Ureter (tissue), 1 donor: ENCODE measurements around the gene ILDR2. TPM values are rescaled to one million over a fixed set of nuclear protein-coding genes. Genes with fewer than 3 reads are reported as not detected.

ENCODE experiments used
- DNase-seq: peaks from one replicate; pipeline ENCODE4 v3.0.0-alpha.2; 2020; ENCODE audit warnings: low spot score
- total RNA-seq: library from RNA; stranded (reverse); gene quantifications from one replicate; pipeline ENCODE4 v1.2.4, GENCODE V29; 2023
- donor health status: DM: yes; HTN: yes; CAD: no.

Gene ILDR2
- 14.2 TPM for total RNA-seq

- DNase-seq: peak; percentile 56
Observed at GRCh38 chr1:166975361-166976129, at the start of gene ILDR2. ILDR2 (minus strand) TSS chr1:166975540; CDS start chr1:166975268, 272 bp downstream.

GRCh38 chr1:167022384-167022783 lies 47.0 kb upstream of the ILDR2 start:
- DNase-seq: no peak

GRCh38 chr1:167016100-167016750 lies 40.9 kb upstream of the ILDR2 start:
- DNase-seq: no peak

- no peak for DNase-seq
Observed at GRCh38 chr1:167013108-167013929, 38.0 kb upstream of the ILDR2 start.

- DNase-seq: no peak
Observed at GRCh38 chr1:167012570-167012969, 37.2 kb upstream of the ILDR2 start.

- DNase-seq: no peak
Observed at GRCh38 chr1:167011560-167012191, 36.3 kb upstream of the ILDR2 start.

GRCh38 chr1:167003711-167004110 lies 28.4 kb upstream of the ILDR2 start:
- DNase-seq: no peak

- DNase-seq: no peak
Observed at GRCh38 chr1:167002354-167002753, 27.0 kb upstream of the ILDR2 start.

- DNase-seq: no peak
Observed at GRCh38 chr1:167000546-167000945, 25.2 kb upstream of the ILDR2 start.

- DNase-seq: no peak
Observed at GRCh38 chr1:166999500-167000055, 24.2 kb upstream of the ILDR2 start.

- no peak for DNase-seq
Observed at GRCh38 chr1:166999075-166999474, 23.7 kb upstream of the ILDR2 start.

GRCh38 chr1:166988974-166989515 lies 13.7 kb upstream of the ILDR2 start, which contains the start of gene MAEL:
MAEL (plus strand) TSS chr1:166989280; CDS start chr1:166989353, 73 bp downstream.
- no peak for DNase-seq

GRCh38 chr1:166981589-166981988 lies 6.2 kb upstream of the ILDR2 start:
- no peak for DNase-seq

- DNase-seq: no peak
Observed at GRCh38 chr1:166980818-166981217, 5.5 kb upstream of the ILDR2 start.

GRCh38 chr1:166980383-166980782 lies 5.0 kb upstream of the ILDR2 start:
- no peak for DNase-seq

GRCh38 chr1:166978821-166979220 lies 3.5 kb upstream of the ILDR2 start:
- no peak for DNase-seq

- no peak for DNase-seq
Observed at GRCh38 chr1:166977951-166978350, 2.6 kb upstream of the ILDR2 start.

- no peak for DNase-seq
Observed at GRCh38 chr1:166974647-166975345, 544 bp downstream of the ILDR2 start.

- DNase-seq: no peak
Observed at GRCh38 chr1:166972826-166973225, 2.5 kb downstream of the ILDR2 start.

- no peak for DNase-seq
Observed at GRCh38 chr1:166972193-166972592, 3.1 kb downstream of the ILDR2 start.

- DNase-seq: no peak
Observed at GRCh38 chr1:166971252-166971651, 4.1 kb downstream of the ILDR2 start.
